A549 (cell line): Measurements from ENCODE around the gene WNT7A. TPM values are rescaled to one million over a fixed set of nuclear protein-coding genes. Genes with fewer than 3 reads are reported as not detected.

ENCODE experiments used
- ATAC-seq, 2 experiments: fragments of 200-7000 bp in 1 of 2; fragments of >200 bp in 1 of 2; cut with Nextera tagmentation in 1 of 2; cut with Tn5 transposase in 1 of 2; 3 replicates each; pipeline versions ENCODE4 v1.8.0 to v1.9.1; 2018 to 2020; ENCODE audit warnings: mild to moderate bottlenecking in 1 of 2, moderate library complexity in 1 of 2
- CTCF ChIA-PET: fragments of 300-600 bp; sonication (Branson Sonifier 250); formaldehyde crosslinking; extraction: SDS; loops from one replicate; lab custom pipeline; 2021; ENCODE audit warnings: antibody characterized with exemption, inconsistent platforms; lab: Yijun Ruan, JAX
- POLR2A ChIA-PET: fragments of 350-600 bp; formaldehyde crosslinking; extraction: SDS; loops from one replicate; lab custom pipeline; 2021; ENCODE audit warnings: antibody characterized with exemption, inconsistent platforms; lab: Yijun Ruan, JAX
- DNase-seq, 2 experiments: peaks; one replicate each; pipeline versions ENCODE4 v3.0.0 to v3.0.0-alpha.2; 2011 to 2016; ENCODE audit warnings: low read depth in 1 of 2, low spot score in 1 of 2
- FAIRE-seq: peaks from 2 replicates; lab custom pipeline; 2011; peaks lifted over from hg19 to GRCh38; lab: Jason Lieb, UNC
- H3K27ac ChIP-seq, 2 experiments: fragments of >200 bp; sonication (Bioruptor Twin); formaldehyde crosslinking; 3 replicates each; pipeline ENCODE4 v1.5.1; 2016 to 2017
- H3K4me1 ChIP-seq: fragments of >200 bp; sonication (Bioruptor Twin); formaldehyde crosslinking; 3 replicates; pipeline ENCODE4 v1.6.1; 2016
- H3K4me2 ChIP-seq: fragments of >200 bp; sonication (Bioruptor Twin); formaldehyde crosslinking; 3 replicates; pipeline ENCODE4 v1.6.1; 2016
- H3K4me3 ChIP-seq: fragments of >200 bp; sonication (Bioruptor Twin); formaldehyde crosslinking; 3 replicates; pipeline ENCODE4 v1.5.1; 2016
- H3K9me3 ChIP-seq: fragments of >200 bp; sonication (Bioruptor Twin); formaldehyde crosslinking; 3 replicates; pipeline ENCODE4 v1.6.1; 2016
- BCL3 ChIP-seq: fragments of >200 bp; sonication (Bioruptor Twin); formaldehyde crosslinking; IDR thresholded peaks from 3 replicates; pipeline ENCODE4 v1.6.1; 2016
- CBX8 ChIP-seq: fragments of 200-600 bp; sonication (generic); IDR thresholded peaks from 2 replicates; pipeline ENCODE4 v1.6.1; 2016
- CHD4 ChIP-seq: fragments of 200-600 bp; sonication (generic); IDR thresholded peaks from 2 replicates; pipeline ENCODE4 v1.6.1; 2016; ENCODE audit warnings: antibody characterized with exemption, mild to moderate bottlenecking, borderline replicate concordance
- EHMT2 ChIP-seq: fragments of 200-600 bp; sonication (generic); IDR thresholded peaks from 2 replicates; pipeline ENCODE4 v1.6.1; 2016; ENCODE audit warnings: antibody characterized with exemption, low read depth, mild to moderate bottlenecking, moderate library complexity
- EP300 ChIP-seq, 2 experiments: fragments of >200 bp; sonication (Bioruptor Twin); formaldehyde crosslinking; IDR thresholded peaks; 2 replicates in 1 of 2; 3 replicates in 1 of 2; pipeline ENCODE4 v1.6.1; 2016 to 2017
- FOSB ChIP-seq: fragments of 250-450 bp; sonication (Bioruptor Pico); IDR thresholded peaks from 2 replicates; pipeline ENCODE4 v1.5.0; 2020; ENCODE audit warnings: mild to moderate bottlenecking, moderate library complexity
- FOSL2 ChIP-seq, 2 experiments: fragments of 450-650 bp in 1 of 2; fragments of >200 bp in 1 of 2; sonication (Bioruptor Twin) in 1 of 2; formaldehyde crosslinking; IDR thresholded peaks; 2 replicates each; pipeline versions ENCODE4 v1.5.0 to v1.6.1; 2016 to 2020; ENCODE audit warnings: mild to moderate bottlenecking in 1 of 2, moderate library complexity in 1 of 2
- GATA3 ChIP-seq: IDR thresholded peaks from 2 replicates; pipeline ENCODE4 v1.6.1; 2012; ENCODE audit warnings: borderline replicate concordance
- HES2 ChIP-seq: fragments of >200 bp; sonication (Bioruptor Twin); formaldehyde crosslinking; IDR thresholded peaks from 2 replicates; pipeline ENCODE4 v1.6.1; 2016
- HEYL ChIP-seq: fragments of 250-450 bp; sonication (Bioruptor Pico); IDR thresholded peaks from 2 replicates; pipeline ENCODE4 v1.8.0; 2021; ENCODE audit warnings: mild to moderate bottlenecking, moderate library complexity
- HMGXB4 ChIP-seq: fragments of 250-450 bp; sonication (Bioruptor Pico); IDR thresholded peaks from 2 replicates; pipeline ENCODE4 v1.5.0; 2021; ENCODE audit warnings: mild to moderate bottlenecking, moderate library complexity, borderline replicate concordance
- HOXB13 ChIP-seq: fragments of 250-450 bp; sonication (Bioruptor Pico); IDR thresholded peaks from 2 replicates; pipeline ENCODE4 v1.5.0; 2020; ENCODE audit warnings: low read depth, mild to moderate bottlenecking, moderate library complexity
- KDM5A ChIP-seq: fragments of 200-600 bp; sonication (generic); IDR thresholded peaks from 2 replicates; pipeline ENCODE4 v1.6.1; 2016; ENCODE audit warnings: antibody characterized with exemption, mild to moderate bottlenecking
- MAFK ChIP-seq: fragments of 450-650 bp; IDR thresholded peaks from 2 replicates; pipeline ENCODE4 v1.6.1; 2014; ENCODE audit not compliant: partially characterized antibody
- MAX ChIP-seq: IDR thresholded peaks from 2 replicates; pipeline ENCODE4 v1.6.1; 2012
- MYC ChIP-seq: IDR thresholded peaks from 2 replicates; pipeline ENCODE4 v1.6.1; 2012; ENCODE audit warnings: mild to moderate bottlenecking, inconsistent platforms, low read length, improper control_type of control experiment, borderline replicate concordance
- PHF8 ChIP-seq: fragments of 200-600 bp; sonication (generic); IDR thresholded peaks from 2 replicates; pipeline ENCODE4 v1.6.1; 2016; ENCODE audit warnings: low read depth, mild to moderate bottlenecking, antibody characterized with exemption, moderate library complexity, borderline replicate concordance
- RCOR1 ChIP-seq: fragments of 150-350 bp; IDR thresholded peaks from 2 replicates; pipeline ENCODE4 v1.6.1; 2014; ENCODE audit warnings: antibody characterized with exemption, low read length, low read depth
- REST ChIP-seq: fragments of 200-600 bp; sonication (generic); IDR thresholded peaks from 2 replicates; pipeline ENCODE4 v1.6.1; 2016; ENCODE audit warnings: antibody characterized with exemption, mild to moderate bottlenecking, moderate library complexity
- ZNF302 ChIP-seq: fragments of 250-450 bp; sonication (Bioruptor Pico); IDR thresholded peaks from 2 replicates; pipeline ENCODE4 v1.9.0; 2021; ENCODE audit warnings: inconsistent platforms, mild to moderate bottlenecking, moderate library complexity
- WGBS: methylation state at CpG from one replicate; pipeline ENCODE4 v1.1.6; 2017; ENCODE audit errors: missing lambda C conversion rate; 5-methylcytosine and 5-hydroxymethylcytosine counted together
- polyA plus RNA-seq, 4 experiments: library from polyadenylated mRNA; depleted of rRNA in 3 of 4; stranded (reverse); fragments of >200 nt; fragmentation: RNase III in 1 of 4; extraction: RNeasy Plus Mini Kit Qiagen cat#74134 plus additional on column Dnase treatment in 1 of 4; gene quantifications; 2 replicates in 3 of 4; 3 replicates in 1 of 4; pipeline ENCODE4 v1.2.3, GENCODE V29; 2011 to 2017

Gene WNT7A
- polyA plus RNA-seq, 2 of the 4 experiments (the other 2 are of a cell fraction) = 0.03 TPM

GRCh38 chr3:13870902-13871301 lies 9.0 kb downstream of the WNT7A start:
- Histone ChIP-seq H3K27ac (no peak overlapping the region), H3K4me1 (no peaks in the 10 kb centered on the region), H3K4me2 (no peak overlapping the region), H3K4me3 (no peak overlapping the region), H3K9me3 (0 out of 3 replicates have a peak, but pooled peaks cover 8% of the 10 kb centered on the region)
- ChIA-PET CTCF (interaction anchor here (1.5 to 2.5 kb wide), 3 partner anchors 9 to 213 kb away, joined by 4 to 12 read pairs (median 5); partner anchors contain the start of gene WNT7A), POLR2A (no interaction called here)
- ATAC-seq (no peak), FAIRE-seq (no peak), DNase-seq (no peak)
- no peak for TF ChIP-seq BCL3
- no peak for TF ChIP-seq PHF8
- no peak for TF ChIP-seq KDM5A
- no peak for TF ChIP-seq EP300 (IDR thresholded peaks at IDR 0.05)
- no peak for TF ChIP-seq HOXB13 (CRISPR knock-in tag)
- TF ChIP-seq HMGXB4 (CRISPR knock-in tag) = no peak
- no peak for TF ChIP-seq HES2
- WGBS = 59% methylated on average over 2 of the region's 2 CpGs

GRCh38 chr3:13869761-13870343 lies 10.0 kb downstream of the WNT7A start:
- ATAC-seq (no peak), DNase-seq (no peak), FAIRE-seq (no peak)
- Histone ChIP-seq H3K4me3 (no peak overlapping the region), H3K27ac (no peak overlapping the region), H3K4me1 (no peaks in the 10 kb centered on the region), H3K4me2 (no peak overlapping the region), H3K9me3 (0 out of 3 replicates have a peak, but pooled peaks cover 8% of the 10 kb centered on the region)
- ChIA-PET POLR2A (no interaction called here), CTCF (interaction anchor here (1.5 to 2.5 kb wide), 2 partner anchors 11 to 212 kb away, joined by 5 to 12 read pairs; partner anchors contain the start of gene WNT7A)
- 59% methylated on average over 4 of the region's 4 CpGs for WGBS
- TF ChIP-seq FOSB (CRISPR knock-in tag) = no peak
- TF ChIP-seq EHMT2 = no peak
- TF ChIP-seq KDM5A = no peak
- no peak for TF ChIP-seq MYC
- no peak for TF ChIP-seq PHF8
- no peak for TF ChIP-seq REST
- TF ChIP-seq MAX = no peak
- no peak for TF ChIP-seq CHD4
- TF ChIP-seq RCOR1 = no peak
- no peak for TF ChIP-seq GATA3
- TF ChIP-seq ZNF302 (CRISPR knock-in tag) = no peak
- no peak for TF ChIP-seq FOSL2 (IDR thresholded peaks at IDR 0.05)
- TF ChIP-seq FOSL2 (CRISPR knock-in tag; IDR thresholded peaks at IDR 0.05) = no peak
- TF ChIP-seq HEYL (CRISPR knock-in tag) = no peak
- no peak for TF ChIP-seq CBX8
- TF ChIP-seq MAFK = no peak
